ENCODE data around the gene SNN. TPM values are rescaled to one million over a fixed set of nuclear protein-coding genes. Genes with fewer than 3 reads are reported as not detected.

Gene SNN
- total RNA-seq, 1 donor from 2014 or later: 16.7 TPM

- FAIRE-seq (no peak), DNase-seq (ENCODE audit: low read depth) (no peak)
- Histone ChIP-seq H3K9me3 (ENCODE audit: insufficient read depth, low read depth, low read length) (no peaks in the 10 kb centered on the region), H3K79me2 (ENCODE audit: insufficient read depth, low read length) (peaks cover 33% of the 10 kb centered on the region), H2AFZ (ENCODE audit: low read depth, low read length) (no peak overlapping the region), H3K9ac (ENCODE audit: low read length) (no peak overlapping the region), H3K4me1 (ENCODE audit: insufficient read depth, low read length) (no peaks in the 10 kb centered on the region), H3K4me3 (ENCODE audit: insufficient read depth, low read depth, low read length) (no peak overlapping the region), H3K36me3 (ENCODE audit: insufficient read depth, low read length) (peaks cover 38% of the 10 kb centered on the region), H3K4me2 (ENCODE audit: low read length) (no peak overlapping the region), H3K27me3 (ENCODE audit: insufficient read depth, low read length) (no peaks in the 10 kb centered on the region), H4K20me1 (ENCODE audit: insufficient read depth, low read length) (peaks cover 71% of the 10 kb centered on the region), H3K27ac (ENCODE audit: low read depth, low read length) (no peak overlapping the region)
- Mint-ChIP-seq H3K27ac (ENCODE audit: unreplicated experiment) (no peak overlapping the region), H3K36me3 (ENCODE audit: low read depth, unreplicated experiment) (peaks cover 15% of the 10 kb centered on the region), H3K9me3 (ENCODE audit: unreplicated experiment) (no peaks in the 10 kb centered on the region), H3K27me3 (ENCODE audit: low read depth, unreplicated experiment) (no peaks in the 10 kb centered on the region), H3K4me1 (ENCODE audit: low read depth, unreplicated experiment) (no peaks in the 10 kb centered on the region), H3K4me3 (ENCODE audit: unreplicated experiment) (no peak overlapping the region)
- TF ChIP-seq EZH2 (IDR thresholded peaks at IDR 0.05; ENCODE audit: insufficient read depth, low read length): no peak
- TF ChIP-seq CTCF (IDR thresholded peaks at IDR 0.05; ENCODE audit: insufficient read depth, low read depth, low read length): no peak
Observed at GRCh38 chr16:11727796-11728543, 59.7 kb downstream of the SNN start.

Other genes with a start within 250 kb of the SNN start
- 113 and 120 TPM in 2 replicates for gene LITAF, start 81.5 kb upstream of the SNN start, total RNA-seq
- 29.0 and 34.9 TPM in 2 replicates for gene TXNDC11, start 74.4 kb downstream of the SNN start, total RNA-seq
- gene ZC3H7A, start 128.8 kb downstream of the SNN start, total RNA-seq: 64.2 and 68.7 TPM in 2 replicates
- gene RSL1D1, start 183.1 kb downstream of the SNN start, total RNA-seq: 192 and 209 TPM in 2 replicates
- 165 and 173 TPM in 2 replicates for gene GSPT1, start 247.5 kb downstream of the SNN start, total RNA-seq